Right cardiac atrium (tissue), 5 donors: ENCODE data around the gene MZB1. TPM values are rescaled to one million over a fixed set of nuclear protein-coding genes. Genes with fewer than 3 reads are reported as not detected.
A peak's percentile ranks its signal among the peaks of the same experiment; 100 is the strongest.

ENCODE experiments used
- ATAC-seq, 2 donors: fragments of 200-7000 bp; cut with Tn5 transposase; one replicate each; pipeline versions ENCODE4 v1.8.0 to v1.9.1; 2020; ENCODE audit warnings: moderate library complexity in 2 of 2, mild to moderate bottlenecking in 1 of 2
- DNase-seq, 3 donors: peaks; one replicate each; pipeline ENCODE4 v3.0.0-alpha.2; 2020
- H3K27ac ChIP-seq: one replicate; pipeline ENCODE4 v1.5.1; 2013; ENCODE audit warnings: mild to moderate bottlenecking, low read length, control low read depth, moderate library complexity
- H3K27me3 ChIP-seq: one replicate; pipeline ENCODE4 v1.6.1; 2013; ENCODE audit not compliant: control insufficient read depth, insufficient read depth
- H3K4me1 ChIP-seq: one replicate; pipeline ENCODE4 v1.6.1; 2013; ENCODE audit warnings: low read length; ENCODE audit not compliant: control insufficient read depth, insufficient read depth
- H3K4me3 ChIP-seq: one replicate; pipeline ENCODE4 v1.5.1; 2013; ENCODE audit warnings: low read length, control low read depth
- H3K9me3 ChIP-seq: one replicate; pipeline ENCODE4 v1.6.1; 2013; ENCODE audit warnings: low read length; ENCODE audit not compliant: control insufficient read depth
- WGBS: extraction: QIAGEN DNeasy Blood & Tissue Kit; methylation state at CpG from one replicate; pipeline ENCODE4 v1.1.7; 2013; 5-methylcytosine and 5-hydroxymethylcytosine counted together
- intact Hi-C, 4 donors: fragments of 100-400 bp; cut with DNase I; formaldehyde crosslinking; loops; one replicate each; pipeline versions ENCODE4 v1.11.0 to v1.14.0; 2022 to 2023
- polyA plus RNA-seq: library from polyadenylated mRNA; stranded (reverse); fragments of 200-250 nt; gene quantifications from one replicate; pipeline ENCODE4 v1.2.3, GENCODE V29; 2013
- total RNA-seq, 4 donors: library from RNA; stranded (reverse); fragmentation: NEBNext Ultra II Directional; extraction: Animal tissue kit (Norgen Biotek cat#: 25700); gene quantifications; one replicate each; pipeline ENCODE4 v1.2.1, GENCODE V29; 2021
- donor health status: healthy with polysubstance abuse.
- donor health status: DM: no; HTN: yes; CAD: no.
- donor health status: DM: no; HTN: no; CAD: no.
- donor health status: DM: no; HTN: yes; CAD: no; lungs with severe emphysema.
- donor health status: DM: yes; HTN: yes; CAD: no.

Gene MZB1
- total and polyA plus RNA-seq, 5 donors, result 0.38 to 1.8 (median 0.99) TPM

- Histone ChIP-seq H3K9me3 (no peaks in the 10 kb centered on the region), H3K4me3 (no peak overlapping the region), H3K27ac (no peak overlapping the region), H3K27me3 (no peaks in the 10 kb centered on the region), H3K4me1 (peaks cover 4% of the 10 kb centered on the region)
- ATAC-seq (no peak), DNase-seq (no peak)
- intact Hi-C loops, result no loop called here
- WGBS, result 87% methylated on average over 6 of the region's 6 CpGs
These were observed 9.9 kb upstream of the MZB1 start for GRCh38 chr5:139399501-139400121.

GRCh38 chr5:139397921-139398320 lies 8.2 kb upstream of the MZB1 start:
- no peaks in the 10 kb centered on the region for H3K9me3 ChIP-seq
- H3K4me3 ChIP-seq, result no peak overlapping the region
- ATAC-seq, result no peak
- WGBS, result 43% methylated on average over 6 of the region's 6 CpGs
- no peaks in the 10 kb centered on the region for H3K27me3 ChIP-seq
- DNase-seq, result peak in 2 of 3 donors; percentile 53 to 65
- H3K4me1 ChIP-seq, result peaks cover 4% of the 10 kb centered on the region
- intact Hi-C loops, result no loop called here
- no peak overlapping the region for H3K27ac ChIP-seq

GRCh38 chr5:139396691-139397090 lies 7.0 kb upstream of the MZB1 start:
- peak overlapping the region; percentile 93 for H3K27ac ChIP-seq
- no peak overlapping the region for H3K4me3 ChIP-seq
- DNase-seq, result peak in 1 of 3 donors; percentile 19
- 73% methylated on average over 8 of the region's 8 CpGs for WGBS
- intact Hi-C loops, result no loop called here
- H3K27me3 ChIP-seq, result no peaks in the 10 kb centered on the region
- peaks cover 4% of the 10 kb centered on the region for H3K4me1 ChIP-seq
- no peaks in the 10 kb centered on the region for H3K9me3 ChIP-seq
- ATAC-seq, result no peak

DNA sequence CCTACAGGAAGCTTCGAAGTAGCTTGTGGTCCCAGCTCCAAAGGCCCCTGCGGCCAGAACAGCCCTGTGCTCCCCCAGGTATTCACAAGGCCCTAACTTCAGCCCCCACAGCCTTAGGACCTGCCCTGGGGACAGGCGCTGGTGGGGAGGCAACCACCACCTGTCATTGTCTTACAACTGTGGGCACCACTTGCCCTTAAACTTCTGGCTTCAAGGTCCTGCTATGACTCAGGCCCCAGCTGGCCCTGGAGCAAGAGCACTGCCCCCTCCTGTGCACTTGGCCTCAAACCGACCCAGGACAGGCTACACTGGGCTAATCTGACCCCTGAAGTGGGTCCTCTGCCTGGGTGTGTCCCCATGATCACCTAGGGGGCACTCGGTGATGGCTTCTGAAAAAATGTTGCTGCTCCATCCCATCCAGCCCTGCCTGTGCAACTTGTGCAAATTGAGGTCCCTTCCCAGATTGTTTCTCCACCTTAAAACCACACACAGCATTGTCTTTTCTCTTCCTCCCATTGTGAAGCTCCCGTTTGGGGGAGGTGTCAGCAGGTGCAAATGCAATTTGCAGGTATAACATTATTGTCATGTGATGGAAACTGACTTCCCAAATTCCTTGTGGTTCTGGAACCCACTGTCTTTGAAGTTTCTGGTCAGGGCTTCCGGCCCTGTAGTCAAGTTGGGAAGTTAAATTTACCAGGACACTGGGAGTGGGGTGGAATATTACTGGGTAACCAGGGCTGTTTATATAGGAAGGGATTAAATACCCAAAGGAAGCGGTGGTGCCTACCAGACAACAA lies 6.3 kb upstream of the MZB1 start:
- Histone ChIP-seq H3K27ac (peak overlapping the region; percentile 93), H3K9me3 (no peaks in the 10 kb centered on the region), H3K4me1 (peaks cover 4% of the 10 kb centered on the region), H3K4me3 (no peak overlapping the region), H3K27me3 (no peaks in the 10 kb centered on the region)
- 73% methylated on average over 8 of the region's 8 CpGs for WGBS
- ATAC-seq (peak in 1 of 2 donors; percentile 4), DNase-seq (peak in 1 of 3 donors; percentile 60)
- intact Hi-C loops, result no loop called here

DNA sequence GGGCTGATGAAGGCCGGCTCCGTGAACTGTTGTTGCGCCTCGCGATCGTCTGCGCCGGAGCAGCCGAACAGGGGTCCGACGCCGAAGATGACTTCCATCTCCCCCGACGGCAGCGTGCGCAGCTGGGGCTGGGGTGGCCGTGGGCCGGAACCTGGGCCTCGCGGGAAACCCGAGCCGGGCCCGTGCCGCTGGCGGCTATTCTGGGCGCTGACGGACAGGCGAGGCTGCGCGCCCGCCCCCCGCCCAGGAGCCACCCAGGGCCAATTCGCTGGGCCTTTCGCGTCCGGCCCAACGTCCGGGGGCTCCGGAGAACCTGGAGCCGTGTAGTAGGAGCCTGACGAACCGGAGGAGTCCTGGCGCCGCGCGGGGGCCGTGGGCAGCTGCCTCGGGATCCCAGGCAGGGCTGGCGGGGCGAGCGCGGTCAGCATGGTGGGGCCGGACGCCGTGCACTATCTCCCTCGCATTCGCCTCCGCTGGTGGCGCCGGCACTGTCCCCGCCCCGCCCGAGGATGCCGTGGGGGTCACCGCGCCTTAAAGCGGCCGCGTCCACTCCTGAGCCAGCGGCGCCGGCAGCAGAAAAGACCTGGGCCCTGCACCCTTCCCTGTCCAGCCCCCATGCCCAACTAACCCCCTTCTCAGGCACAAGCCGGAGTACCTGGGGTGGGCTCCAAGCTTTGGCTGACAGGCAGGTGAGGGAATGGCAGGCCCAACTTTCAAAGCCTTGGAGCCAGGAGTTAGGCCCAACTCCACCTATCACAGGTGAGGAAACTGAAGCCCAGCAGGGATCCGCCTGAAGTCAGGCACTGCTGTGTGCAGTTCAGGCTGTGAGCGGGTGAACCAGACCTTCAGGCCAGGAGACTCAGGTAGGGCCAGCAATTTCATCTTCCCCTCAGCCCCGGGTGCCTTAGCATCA lies 5.2 kb upstream of the MZB1 start, which contains the start of gene PROB1:
Gene PROB1 (minus strand): TSS at position 451 of the 913 bp plus-strand sequence. CDS start 23 bp downstream, at position 428.
- DNase-seq (peak; percentile 67 to 88 (median 86)), ATAC-seq (peak; percentile 79 to 80)
- Histone ChIP-seq H3K27me3 (no peaks in the 10 kb centered on the region), H3K4me1 (peaks cover 4% of the 10 kb centered on the region), H3K9me3 (no peaks in the 10 kb centered on the region), H3K4me3 (peak within 1 kb of the TSS; percentile 57), H3K27ac (peak within 1 kb of the TSS; percentile 93)
- WGBS, result 16% methylated on average over 76 of the region's 76 CpGs
- intact Hi-C loops, result no loop called here

DNA sequence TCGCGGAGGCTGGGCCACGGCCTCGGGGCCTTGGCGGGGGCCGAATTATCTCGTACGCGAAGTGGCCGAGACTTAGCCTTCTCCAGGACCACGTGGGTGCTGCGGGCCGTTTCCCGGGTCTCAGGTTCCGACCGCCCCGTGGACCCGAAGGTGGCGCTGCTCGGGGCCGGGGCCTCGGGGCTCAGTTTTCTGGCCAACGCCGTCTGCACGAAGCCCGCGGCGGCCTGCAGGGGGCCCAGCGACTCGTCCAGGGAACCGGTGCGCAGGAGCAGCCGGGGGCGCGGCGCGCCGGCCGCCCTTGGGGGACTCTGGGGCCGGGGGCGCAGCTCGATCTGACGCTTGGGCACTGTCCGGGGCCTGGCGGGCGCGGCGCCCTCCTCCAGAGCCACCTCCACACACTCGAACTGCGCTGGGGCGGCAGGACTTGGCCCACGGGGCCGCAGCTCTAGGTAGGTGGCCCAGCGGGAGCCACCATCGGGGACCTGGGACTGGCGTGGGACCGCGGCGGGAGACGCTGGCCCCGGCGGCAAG lies 4.5 kb upstream of the MZB1 start:
- Histone ChIP-seq H3K9me3 (no peaks in the 10 kb centered on the region), H3K4me1 (peaks cover 4% of the 10 kb centered on the region), H3K27me3 (no peaks in the 10 kb centered on the region), H3K27ac (peak overlapping the region; percentile 93), H3K4me3 (peak overlapping the region; percentile 57)
- DNase-seq (peak; percentile 63 to 82 (median 81)), ATAC-seq (peak; percentile 26 to 44)
- WGBS, result 2% methylated on average over 62 of the region's 62 CpGs
- intact Hi-C loops, result no loop called here

DNA sequence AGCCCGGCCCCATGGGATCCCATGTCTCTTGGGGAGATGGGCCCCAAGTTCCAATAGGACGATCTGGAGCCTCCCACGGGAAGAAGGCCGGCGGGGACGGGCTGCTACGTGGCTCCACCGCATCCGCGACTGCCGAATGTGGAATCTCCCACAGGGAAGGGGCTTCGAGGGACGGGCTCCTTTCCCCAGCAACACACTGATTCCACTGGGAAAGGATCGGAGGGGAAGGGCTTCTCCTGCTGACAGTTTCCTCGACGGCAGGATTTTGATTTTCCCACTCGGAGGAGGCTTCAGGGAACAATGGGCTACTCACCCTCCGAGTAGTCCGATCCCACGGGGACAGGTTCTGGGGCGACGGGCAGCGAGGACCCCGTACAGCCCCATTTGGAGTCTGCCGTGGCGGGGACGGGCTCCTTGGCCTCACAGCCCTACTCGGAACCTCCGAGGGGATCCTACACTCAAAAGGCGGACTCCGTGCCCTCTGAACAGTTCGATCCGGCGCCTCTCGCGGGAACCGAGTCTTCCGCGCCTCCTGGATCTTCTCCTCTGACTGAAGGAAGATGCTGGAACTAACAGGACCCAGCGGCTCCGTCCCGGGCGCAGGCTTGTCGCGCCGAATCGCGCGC lies 3.9 kb upstream of the MZB1 start:
- Histone ChIP-seq H3K4me3 (peak overlapping the region; percentile 57), H3K9me3 (no peaks in the 10 kb centered on the region), H3K4me1 (peaks cover 4% of the 10 kb centered on the region), H3K27ac (peak overlapping the region; percentile 93), H3K27me3 (no peaks in the 10 kb centered on the region)
- intact Hi-C loops, result loop anchor here in 1 of 4 donors (2.0 kb wide), 1 partner anchor 21 kb away; no protein-coding TSS in a partner anchor
- WGBS, result 16% methylated on average over 49 of the region's 49 CpGs
- ATAC-seq (no peak), DNase-seq (no peak)

- intact Hi-C loops, result loop anchor here in 1 of 4 donors (2.0 kb wide), 1 partner anchor 22 kb away; no protein-coding TSS in a partner anchor
- Histone ChIP-seq H3K9me3 (no peaks in the 10 kb centered on the region), H3K4me3 (peak overlapping the region; percentile 57), H3K27ac (peak overlapping the region; percentile 93), H3K27me3 (no peaks in the 10 kb centered on the region), H3K4me1 (peaks cover 7% of the 10 kb centered on the region)
- 19% methylated on average over 77 of the region's 77 CpGs for WGBS
- ATAC-seq, result peak; percentile 3 to 23
- peak; percentile 59 to 82 (median 81) for DNase-seq
These were observed 3.2 kb upstream of the MZB1 start for GRCh38 chr5:139392678-139393496.

DNA sequence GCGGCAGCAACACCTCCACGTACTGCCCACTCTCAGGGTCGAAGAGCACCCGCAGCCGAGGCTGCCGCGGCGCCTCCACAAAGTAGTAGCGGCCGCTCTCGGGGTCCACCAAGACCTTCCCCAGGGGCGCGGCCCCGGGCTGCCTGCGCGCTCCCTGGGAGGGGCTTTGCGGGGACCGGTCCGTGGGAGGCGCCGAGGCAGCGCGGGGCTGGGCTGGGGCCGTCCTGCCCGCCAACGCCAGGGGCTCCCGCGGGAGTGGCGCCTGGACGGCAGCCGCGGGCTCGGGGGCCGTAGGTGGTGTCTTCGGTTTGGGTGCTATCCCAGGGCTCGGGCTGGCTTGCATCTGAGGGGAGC lies 2.6 kb upstream of the MZB1 start:
- no peak for ATAC-seq
- no peak overlapping the region for H3K27ac ChIP-seq
- H3K4me3 ChIP-seq, result peak overlapping the region; percentile 8
- 26% methylated on average over 36 of the region's 36 CpGs for WGBS
- DNase-seq, result no peak
- intact Hi-C loops, result loop anchor here in 1 of 4 donors (2.0 kb wide), 1 partner anchor 22 kb away; no protein-coding TSS in a partner anchor
- peaks cover 8% of the 10 kb centered on the region for H3K4me1 ChIP-seq
- H3K9me3 ChIP-seq, result no peaks in the 10 kb centered on the region
- no peaks in the 10 kb centered on the region for H3K27me3 ChIP-seq
